HG03442 (cell line): Measurements from ENCODE around the gene CMSS1.

Experiments used
- ATAC-seq: cut with Tn5 transposase; IDR thresholded peaks from one replicate; pipeline ENCODE4 v1.9.1; 2021; ENCODE audit warnings: mild to moderate bottlenecking, moderate library complexity; ENCODE audit not compliant: unreplicated experiment

Gene CMSS1

GRCh38 chr3:99978221-99978620 is 160.6 kb downstream of the CMSS1 start:
- ATAC-seq: no peak

GRCh38 chr3:99980606-99981005 is 162.9 kb downstream of the CMSS1 start:
- no peak for ATAC-seq

- ATAC-seq: no peak
Measured at GRCh38 chr3:99981138-99981537, 163.5 kb downstream of the CMSS1 start.

- no peak for ATAC-seq
Measured at GRCh38 chr3:99982650-99983049, 165.0 kb downstream of the CMSS1 start.

- no peak for ATAC-seq
Measured at GRCh38 chr3:99984139-99984538, 166.5 kb downstream of the CMSS1 start.

GRCh38 chr3:99984668-99985067 is 167.0 kb downstream of the CMSS1 start:
- no peak for ATAC-seq

GRCh38 chr3:99990179-99990578 is 172.5 kb downstream of the CMSS1 start:
- ATAC-seq: no peak

GRCh38 chr3:99997293-99997692 is 179.6 kb downstream of the CMSS1 start:
- ATAC-seq: no peak

GRCh38 chr3:99999536-99999935 is 181.9 kb downstream of the CMSS1 start:
- no peak for ATAC-seq

- ATAC-seq: no peak
Measured at GRCh38 chr3:100001083-100001482, 183.4 kb downstream of the CMSS1 start.

GRCh38 chr3:100001526-100002270 is 184.0 kb downstream of the CMSS1 start:
- ATAC-seq: no peak

- no peak for ATAC-seq
Measured at GRCh38 chr3:100002599-100003350, 185.1 kb downstream of the CMSS1 start.

GRCh38 chr3:100003609-100004503 is 186.2 kb downstream of the CMSS1 start:
- ATAC-seq: no peak

GRCh38 chr3:100004931-100005330 is 187.3 kb downstream of the CMSS1 start:
- no peak for ATAC-seq

- ATAC-seq: no peak
Measured at GRCh38 chr3:100005665-100006393, 188.2 kb downstream of the CMSS1 start.

GRCh38 chr3:100006570-100007271 is 189.1 kb downstream of the CMSS1 start:
- no peak for ATAC-seq

GRCh38 chr3:100007313-100007712 is 189.7 kb downstream of the CMSS1 start:
- ATAC-seq: no peak

- ATAC-seq: no peak
Measured at GRCh38 chr3:100008081-100008698, 190.5 kb downstream of the CMSS1 start.

GRCh38 chr3:100009276-100010086 is 191.8 kb downstream of the CMSS1 start:
- ATAC-seq: no peak
